HG03064 (cell line): Measurements from ENCODE around the gene CHMP4B.

Experiments used
- ATAC-seq: cut with Tn5 transposase; IDR thresholded peaks from one replicate; pipeline ENCODE4 v1.9.1; 2021; ENCODE audit warnings: low read depth; ENCODE audit not compliant: unreplicated experiment

Gene CHMP4B

DNA sequence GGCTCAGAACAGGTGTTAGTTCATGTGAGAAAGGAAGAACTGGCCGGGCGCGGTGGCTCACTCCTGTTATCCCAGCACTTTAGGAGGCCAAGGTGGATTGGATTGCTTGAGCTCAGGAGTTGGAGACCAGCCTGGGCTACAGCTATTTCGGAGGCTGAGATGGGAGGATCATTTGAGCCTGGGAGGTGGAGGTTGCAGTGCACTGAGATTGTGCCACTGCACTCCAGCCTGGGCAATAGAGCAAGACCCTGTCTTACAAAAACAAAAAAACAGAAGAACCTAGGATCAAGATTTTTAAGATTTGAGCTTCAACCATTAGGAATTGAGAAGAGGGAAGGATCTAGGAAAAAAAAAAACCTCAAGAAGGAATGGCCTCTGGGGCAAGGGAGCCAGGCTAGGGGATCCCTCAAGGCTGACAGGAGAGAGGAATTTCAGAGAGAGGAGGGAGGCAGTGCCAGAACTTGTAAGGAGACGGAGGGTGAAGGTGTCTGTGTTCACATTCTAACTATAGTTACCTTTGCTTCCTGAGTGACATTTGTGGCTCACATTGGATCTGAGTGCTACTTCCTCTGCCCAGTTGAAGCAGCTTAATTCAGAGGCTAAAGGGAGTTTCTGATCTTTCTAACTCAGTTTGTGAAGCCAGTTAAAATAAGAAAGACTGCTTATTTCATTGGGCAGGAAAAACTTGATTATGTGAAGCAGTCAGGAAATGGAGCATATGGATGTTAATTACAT is 26.1 kb downstream of the CHMP4B start:
- no peak for ATAC-seq

DNA sequence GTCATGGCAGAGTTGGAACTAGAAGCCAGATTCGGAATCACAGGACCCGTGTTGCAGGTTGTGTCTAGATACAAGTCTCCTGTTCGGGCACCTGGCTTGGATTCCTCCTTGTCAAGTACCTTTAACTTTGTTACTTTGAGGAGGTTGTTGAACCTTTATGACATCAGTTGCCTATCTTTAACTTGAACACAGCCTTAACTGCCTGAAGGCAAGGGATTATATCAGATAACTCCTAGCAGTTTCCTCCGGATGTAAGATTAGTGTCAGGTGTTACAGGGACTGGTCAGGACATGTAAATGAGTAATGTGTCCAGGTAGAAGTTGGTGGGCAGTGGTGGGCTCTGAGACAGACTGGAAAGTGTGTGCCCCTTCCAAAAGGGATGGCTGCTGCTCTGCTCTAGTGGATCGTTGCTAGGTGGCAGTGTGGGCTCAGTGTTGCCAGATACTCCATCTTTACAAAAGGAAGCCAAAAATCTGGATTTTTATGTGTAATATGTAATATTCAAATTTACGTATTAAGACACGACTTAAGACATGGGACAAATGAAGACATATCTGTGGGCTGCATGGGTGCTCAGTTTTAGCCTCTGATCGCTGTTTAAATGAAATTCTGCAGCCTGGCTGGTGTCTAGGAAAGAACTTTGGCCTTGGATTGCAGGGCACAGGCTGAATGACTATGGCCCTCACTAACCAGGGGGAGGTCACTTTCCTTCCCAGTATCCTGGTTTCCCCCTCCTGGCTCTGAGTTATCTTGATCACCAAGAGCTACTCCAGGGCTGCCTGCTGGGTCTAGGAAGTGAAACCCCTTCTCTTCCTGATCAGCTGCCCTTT is 27.1 kb downstream of the CHMP4B start:
- ATAC-seq = no peak

DNA sequence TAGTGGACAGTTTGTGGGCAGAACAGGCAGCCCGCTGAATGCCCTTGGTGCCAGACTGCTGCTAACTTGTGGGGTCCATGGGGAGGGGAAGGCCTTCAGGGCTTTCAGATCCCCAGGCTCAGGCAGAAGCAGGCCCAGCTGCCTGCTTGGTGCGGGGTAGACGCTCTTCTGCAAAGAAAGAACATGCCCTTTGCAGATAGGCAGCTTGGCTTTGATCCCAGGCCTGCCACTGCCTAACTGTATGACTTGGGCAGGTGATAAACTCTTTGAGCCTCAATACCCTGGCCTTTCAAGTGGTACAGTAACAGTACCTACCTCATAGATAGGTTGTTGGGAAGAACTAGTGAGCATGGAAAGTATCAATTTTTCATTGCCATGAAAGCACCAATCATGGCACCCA is 28.4 kb downstream of the CHMP4B start:
- ATAC-seq = no peak

DNA sequence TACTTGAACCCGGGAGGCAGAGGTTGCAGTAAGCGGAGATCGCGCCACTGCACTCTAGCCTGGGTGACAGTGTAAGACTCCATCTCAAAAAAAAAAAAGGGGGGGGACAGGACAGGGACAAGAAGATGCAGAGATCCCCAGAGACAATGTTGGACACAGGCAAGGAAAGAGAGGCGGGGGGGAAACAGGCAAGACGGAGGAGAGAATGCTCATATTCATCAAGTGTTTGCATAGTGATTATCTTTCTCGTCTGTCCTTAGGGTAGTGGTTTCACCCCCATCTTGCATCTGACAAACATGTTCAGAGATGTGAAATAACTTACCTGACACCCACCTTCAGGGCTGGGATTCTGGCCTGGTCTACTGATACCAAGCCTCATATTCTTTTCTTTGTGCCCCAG is 29.0 kb downstream of the CHMP4B start:
- ATAC-seq = no peak

DNA sequence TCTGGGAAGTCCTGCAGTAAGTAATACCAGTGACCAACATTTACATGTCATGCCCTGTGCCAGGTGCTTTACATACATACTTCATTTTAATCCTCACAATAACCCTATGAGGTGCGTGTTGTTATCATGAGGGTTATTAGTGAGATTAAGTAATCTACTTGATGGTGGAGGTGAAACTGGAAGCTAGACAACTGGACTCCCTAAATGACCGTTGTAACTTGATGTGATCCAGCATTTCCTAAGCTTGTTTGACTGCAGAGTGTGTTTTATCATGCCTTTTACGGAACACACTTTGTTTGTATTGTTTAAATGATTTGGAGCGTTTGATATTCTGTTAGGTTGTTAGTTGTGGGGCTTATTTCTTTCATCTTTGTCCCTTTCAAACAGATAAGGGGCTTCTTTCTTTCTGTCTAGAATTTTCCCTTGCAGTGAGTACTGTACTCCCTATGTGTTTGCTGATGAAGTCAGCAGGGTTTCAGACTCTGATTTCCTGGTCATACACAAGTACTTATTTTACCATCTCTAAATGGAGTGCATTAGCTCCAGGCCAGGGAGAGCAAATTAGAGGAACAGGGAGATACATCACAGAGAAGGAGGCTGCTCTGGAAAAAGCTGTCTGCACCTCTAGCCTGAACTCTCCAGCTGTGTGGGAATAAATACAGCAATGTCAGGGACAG is 29.7 kb downstream of the CHMP4B start:
- ATAC-seq = no peak

DNA sequence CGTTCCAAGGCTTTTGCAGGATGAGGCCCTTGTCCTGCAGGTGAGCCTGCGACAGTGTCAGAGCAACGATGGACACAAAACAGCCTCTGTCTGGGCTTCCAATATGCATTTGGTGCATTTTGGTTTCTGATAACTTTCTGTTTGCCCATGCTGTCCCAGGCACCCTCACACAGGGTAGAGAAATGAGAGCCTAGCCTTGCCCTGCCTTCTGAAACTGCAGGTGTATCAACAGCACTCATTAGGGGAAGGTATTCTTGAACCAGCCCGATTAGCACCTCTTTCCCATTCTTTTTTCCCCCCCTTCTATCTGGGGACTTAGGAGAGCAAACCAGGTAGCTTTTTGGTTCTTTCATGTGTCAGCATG is 30.3 kb downstream of the CHMP4B start:
- no peak for ATAC-seq

DNA sequence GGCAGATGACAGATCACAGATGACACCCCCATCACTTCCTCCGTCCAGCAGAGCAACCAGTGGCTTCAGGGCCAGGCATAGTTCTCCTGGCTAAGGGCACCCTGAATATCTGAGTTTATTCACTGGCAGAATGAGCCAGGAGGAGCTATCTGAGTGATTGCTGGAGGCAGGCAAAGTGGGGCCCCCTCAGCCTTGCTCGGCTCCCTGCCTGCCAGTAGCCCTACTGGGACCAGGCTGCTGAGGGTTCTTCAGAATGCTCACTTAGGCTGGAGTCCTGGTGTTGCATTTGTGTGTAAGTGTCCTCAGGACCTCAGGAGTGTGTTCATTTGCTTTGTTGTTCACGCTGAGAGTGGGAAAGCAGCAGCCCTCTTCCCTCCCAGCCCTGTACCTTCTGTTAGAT is 31.2 kb downstream of the CHMP4B start:
- no peak for ATAC-seq

DNA sequence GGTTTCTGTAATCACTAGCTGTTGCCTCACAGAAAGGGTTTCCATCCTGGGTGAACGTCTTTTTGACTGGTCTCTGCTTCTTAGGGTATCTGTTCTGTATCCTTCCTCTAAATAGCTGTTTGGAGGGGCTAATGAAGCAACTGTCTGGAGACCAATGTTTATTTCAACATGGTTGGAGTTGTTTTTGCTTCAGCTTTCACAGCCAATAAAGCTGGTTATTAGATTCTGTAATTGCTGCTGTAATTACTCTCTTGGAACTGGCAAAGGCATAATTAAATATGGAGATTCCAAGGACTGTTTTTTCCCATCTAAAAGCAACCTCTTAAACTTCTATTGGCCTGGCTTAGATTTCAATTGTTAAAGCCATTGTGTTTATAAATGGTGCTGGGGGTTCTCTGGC is 31.9 kb downstream of the CHMP4B start:
- ATAC-seq = no peak

DNA sequence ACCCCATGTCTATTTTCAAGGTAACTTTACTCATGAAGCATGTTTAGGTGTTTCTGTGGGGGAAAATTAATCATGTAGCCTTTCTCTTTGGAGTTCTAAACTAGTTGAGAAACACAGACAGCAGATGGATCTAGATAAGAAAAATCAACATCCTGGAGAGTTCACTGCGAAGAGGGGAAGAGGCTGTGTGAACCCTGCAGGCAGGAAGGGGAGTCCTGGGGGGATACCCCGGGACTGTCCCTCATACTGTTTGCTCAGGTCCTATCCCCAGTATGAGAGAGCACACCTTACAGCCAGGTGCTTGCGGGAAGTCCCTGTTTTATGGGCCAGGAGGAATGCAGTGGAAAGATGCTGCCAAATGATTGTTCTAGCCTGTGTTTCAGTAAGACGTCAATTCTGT is 32.7 kb downstream of the CHMP4B start:
- no peak for ATAC-seq

DNA sequence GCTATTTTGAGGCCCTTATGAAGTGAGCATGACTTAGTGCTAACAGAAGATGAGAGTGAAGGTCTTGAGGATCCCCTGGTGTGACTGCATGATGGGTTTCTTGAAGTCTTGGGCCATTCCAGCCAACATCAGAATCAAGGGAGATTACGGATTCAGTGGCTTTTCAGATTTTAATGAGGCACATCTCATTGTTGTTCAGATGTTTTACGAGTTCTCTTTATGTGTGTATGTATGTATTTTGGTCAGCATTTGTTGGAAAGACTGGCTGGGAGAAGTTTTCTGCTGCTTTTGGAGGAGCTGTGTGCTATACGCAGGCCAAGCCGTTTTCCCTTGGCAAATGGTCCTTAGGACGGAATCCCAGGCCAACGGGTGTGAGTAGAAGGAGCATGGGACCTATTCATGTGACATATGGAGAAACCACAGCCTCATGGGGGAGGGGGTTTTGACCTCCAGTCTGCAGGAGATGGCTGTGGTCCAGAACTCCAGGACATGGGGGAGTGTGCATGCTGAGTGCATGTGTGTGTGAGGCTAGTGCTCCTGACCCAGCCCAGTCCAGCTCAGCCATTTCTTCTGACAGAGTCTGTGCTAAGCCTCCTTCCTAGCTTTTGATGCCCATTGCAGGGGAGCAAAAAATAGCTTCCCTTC is 35.3 kb downstream of the CHMP4B start:
- ATAC-seq = no peak

DNA sequence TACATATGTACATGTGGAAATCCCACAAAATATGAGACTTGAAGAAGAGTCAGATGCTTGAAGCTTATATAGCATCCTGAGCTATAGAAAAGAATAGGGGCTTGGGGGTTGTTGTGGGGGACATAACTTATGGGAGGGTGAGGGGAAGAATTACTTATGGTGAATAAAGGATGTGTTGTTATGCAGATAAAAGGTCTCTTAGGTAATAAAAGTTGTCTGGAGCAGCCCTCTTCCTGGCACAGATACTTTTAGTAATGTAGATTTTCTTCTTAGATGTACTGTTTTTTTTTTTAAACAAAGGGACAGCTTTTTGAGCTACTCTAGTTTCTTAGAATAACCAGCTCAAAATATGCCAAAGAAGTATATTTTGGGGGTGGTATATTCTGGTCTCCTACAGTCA is 35.9 kb downstream of the CHMP4B start:
- ATAC-seq = no peak

DNA sequence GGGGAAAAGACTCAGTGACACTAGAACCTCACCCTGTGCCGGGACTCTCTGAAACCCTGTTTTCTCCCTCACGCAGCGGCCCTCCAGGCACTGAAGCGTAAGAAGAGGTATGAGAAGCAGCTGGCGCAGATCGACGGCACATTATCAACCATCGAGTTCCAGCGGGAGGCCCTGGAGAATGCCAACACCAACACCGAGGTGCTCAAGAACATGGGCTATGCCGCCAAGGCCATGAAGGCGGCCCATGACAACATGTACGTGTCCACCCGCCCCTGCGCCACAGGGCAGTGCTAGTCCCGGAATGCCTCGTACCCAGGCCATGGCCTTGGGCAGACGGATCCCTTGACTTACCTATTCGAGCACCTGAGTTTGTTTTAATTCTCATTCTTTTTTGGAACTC is 37.2 kb downstream of the CHMP4B start:
- ATAC-seq = no peak

DNA sequence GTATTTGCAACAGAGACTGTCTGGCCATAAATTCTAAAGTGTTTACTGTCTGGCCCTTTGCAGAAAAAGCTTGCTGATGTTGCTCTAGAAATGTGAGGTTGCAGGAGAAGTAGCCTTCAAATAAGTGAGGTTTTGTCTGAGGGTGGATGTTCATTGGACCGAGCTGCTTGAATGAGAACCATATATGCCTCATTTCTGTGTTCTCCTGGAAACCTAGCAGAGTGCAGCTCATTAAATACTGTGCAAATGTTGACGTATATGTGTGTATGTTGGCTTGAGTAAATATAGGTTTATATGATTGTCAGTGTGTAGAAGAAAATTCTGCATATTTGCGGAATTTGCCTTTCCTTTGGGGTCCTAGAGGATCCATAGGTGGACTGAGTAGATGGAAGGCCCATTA is 39.0 kb downstream of the CHMP4B start:
- ATAC-seq = no peak

DNA sequence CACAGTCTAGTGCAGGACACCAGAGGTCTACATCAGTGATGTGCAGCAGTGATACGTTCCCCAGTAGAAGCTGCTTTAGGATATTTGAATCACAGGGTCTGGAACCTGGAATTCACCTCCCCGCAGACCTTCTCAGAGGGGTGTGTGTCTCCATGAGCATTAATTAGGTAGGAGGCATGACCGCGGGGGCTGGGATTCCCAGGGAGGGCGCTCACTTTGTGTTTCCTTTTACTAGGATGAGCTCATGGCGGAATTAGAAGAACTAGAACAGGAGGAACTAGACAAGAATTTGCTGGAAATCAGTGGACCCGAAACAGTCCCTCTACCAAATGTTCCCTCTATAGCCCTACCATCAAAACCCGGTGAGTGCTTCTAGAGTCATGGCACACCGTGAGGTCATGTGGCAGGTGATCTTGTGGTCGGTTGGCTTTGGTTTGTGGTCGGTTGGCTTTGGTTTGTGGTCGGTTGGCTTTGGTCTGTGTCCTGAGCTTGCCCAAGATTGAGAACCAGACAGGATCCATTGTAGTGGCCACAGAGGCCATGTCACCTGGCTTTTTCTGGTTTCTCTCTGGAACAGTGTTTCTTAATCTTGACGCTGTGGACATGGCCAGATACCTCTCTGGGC is 40.8 kb downstream of the CHMP4B start:
- no peak for ATAC-seq

DNA sequence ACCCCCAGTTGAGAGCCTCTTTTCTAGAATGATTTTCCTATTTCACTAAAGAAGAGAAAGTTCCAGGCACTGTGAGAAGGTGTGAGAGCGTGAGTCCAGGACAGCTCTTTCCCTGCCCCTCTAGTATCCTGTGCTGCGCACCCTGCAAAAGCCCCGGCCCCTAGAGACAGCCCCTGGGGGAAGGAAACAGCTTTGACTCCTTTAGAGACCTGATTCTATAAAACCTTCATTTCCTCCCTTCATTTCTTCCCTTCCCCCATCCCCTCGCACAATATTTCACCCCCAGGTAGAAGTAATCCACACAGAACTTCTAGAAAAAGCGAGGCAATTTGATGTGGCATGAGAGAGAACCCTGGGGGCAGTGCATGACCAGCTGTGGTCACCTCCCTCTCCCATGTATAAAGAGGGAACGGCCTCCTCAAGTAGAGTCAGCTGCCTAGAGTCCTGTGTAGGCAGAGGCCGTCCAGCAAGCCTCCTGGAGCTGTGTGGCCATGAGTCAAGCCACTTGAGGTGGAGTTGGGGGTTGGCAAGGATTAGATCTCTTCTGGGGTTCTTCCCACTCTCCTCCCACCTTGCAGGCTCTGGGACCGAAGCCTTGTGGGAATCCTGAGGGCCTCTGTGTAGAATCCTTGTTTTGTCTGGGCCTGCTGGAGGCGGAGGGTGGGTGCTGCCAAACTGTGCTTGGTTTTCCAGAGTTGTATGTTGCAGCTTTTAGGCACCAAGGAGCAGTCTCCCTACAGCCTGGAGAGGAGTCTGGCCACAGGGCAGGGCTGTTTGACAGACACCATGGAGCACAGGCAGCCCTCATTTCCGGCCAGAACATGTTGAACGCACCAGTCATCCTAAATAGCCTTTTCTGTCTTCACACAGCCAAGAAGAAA is 41.7 kb downstream of the CHMP4B start:
- no peak for ATAC-seq

DNA sequence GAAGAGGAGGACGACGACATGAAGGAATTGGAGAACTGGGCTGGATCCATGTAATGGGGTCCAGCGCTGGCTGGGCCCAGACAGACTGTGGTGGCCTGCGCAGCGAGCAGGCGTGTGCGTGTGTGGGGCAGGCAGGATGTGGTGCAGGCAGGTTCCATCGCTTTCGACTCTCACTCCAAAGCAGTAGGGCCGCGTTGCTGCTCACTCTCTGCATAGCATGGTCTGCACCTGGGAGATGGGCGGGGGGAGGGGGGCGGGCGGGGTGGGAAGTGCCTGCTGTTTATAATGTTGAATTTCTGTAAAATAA is 42.3 kb downstream of the CHMP4B start:
- no peak for ATAC-seq

DNA sequence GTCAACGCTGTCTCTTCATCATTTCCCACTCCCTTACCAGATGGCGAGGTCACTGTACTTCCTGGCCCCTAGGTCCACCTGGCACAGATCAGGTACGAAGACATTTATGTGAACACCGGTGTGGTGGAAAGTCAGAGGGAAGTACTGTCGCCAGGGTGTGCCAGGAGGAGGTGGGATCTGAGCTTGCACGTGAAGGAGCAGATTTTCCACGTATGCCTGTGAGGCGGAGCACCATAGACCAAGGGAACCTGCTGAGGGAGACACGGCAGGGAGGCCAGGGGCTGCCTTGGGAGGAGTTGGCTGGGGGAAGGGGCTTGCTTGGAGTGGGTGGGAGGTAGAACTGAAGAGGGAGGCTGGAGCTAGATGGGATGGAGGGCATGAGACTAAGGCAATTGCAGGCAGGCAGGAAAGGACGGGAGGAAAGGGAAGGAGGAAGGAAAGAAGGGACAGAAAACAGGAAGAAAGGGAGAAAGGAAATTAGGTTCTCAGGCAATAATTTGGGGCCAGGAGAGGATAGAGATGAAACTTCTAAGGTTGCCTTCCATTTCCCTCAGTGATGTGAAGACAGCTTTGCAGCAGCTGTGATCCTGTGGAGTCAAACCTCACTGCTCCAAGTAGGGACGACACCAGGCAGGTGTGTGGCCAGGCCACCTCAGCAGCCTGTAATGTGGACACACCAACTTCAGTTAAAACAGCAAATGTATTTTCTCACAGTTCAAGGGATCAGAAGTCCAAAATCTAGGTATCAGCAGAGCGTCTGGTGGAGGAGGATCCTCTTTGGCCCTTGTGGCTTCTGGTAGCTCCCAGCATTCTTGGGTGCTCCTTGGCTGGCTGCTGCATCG is 46.8 kb downstream of the CHMP4B start:
- no peak for ATAC-seq

DNA sequence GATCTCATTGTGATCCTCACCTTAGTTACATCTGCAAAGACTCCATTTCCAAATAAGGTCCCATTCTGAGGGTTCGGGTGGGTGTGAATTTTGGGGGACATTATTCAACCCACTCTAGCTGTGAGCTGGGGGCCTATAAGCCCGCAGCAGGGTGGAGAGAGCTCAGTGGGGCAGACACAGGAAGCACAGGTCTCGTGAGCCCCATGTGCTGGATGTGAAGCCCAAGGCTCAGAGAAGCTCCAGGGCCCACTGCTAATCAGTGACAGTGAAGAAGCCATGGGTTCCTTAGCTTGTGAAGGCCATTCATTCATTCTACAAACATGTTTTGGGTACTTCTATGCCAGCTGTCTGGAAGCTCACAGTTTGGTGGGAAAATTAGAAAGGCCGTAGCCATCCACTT is 47.5 kb downstream of the CHMP4B start:
- no peak for ATAC-seq

DNA sequence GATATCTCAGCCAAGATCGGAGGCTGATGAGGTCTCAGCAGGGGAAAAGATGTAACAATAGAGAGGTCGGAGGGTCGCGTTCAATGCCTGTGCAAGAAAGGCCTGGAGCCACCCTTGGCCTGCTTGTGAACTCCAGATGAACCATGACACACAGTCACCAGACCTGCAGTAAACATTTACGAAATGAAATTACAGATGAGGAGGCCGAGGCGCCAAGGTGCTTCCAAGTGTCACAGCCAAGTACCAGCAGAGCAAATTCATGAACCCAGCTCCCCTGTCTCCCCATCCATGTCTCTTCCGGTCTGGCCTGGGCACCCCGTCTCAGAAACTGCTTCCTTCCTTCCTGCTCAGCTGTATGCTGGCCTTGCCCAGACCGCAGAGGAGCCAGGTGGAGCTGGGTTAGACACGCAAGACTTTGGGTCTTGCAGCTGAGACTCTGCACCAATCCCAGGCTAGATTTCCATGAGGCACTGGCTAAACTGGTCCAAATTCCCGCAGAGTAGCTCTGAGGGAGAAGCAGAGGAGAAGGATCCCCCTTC is 48.1 kb downstream of the CHMP4B start:
- no peak for ATAC-seq
